Muscle of leg (tissue), 11 donors: ENCODE results near the gene BCO2. TPM values are rescaled to one million over a fixed set of nuclear protein-coding genes. Genes with fewer than 3 reads are reported as not detected.
A peak's percentile ranks its signal among the peaks of the same experiment; 100 is the strongest.

Source experiments
- DNase-seq: peaks from one replicate; pipeline ENCODE4 v3.0.0; 2013
- H3K27ac ChIP-seq: one replicate; pipeline ENCODE4 v1.5.1; 2013; ENCODE audit warnings: mild to moderate bottlenecking, low read length, control low read depth
- H3K27me3 ChIP-seq: one replicate; pipeline ENCODE4 v1.6.1; 2013; ENCODE audit warnings: low read length; ENCODE audit not compliant: control insufficient read depth, insufficient read depth
- H3K36me3 ChIP-seq: one replicate; pipeline ENCODE4 v1.6.1; 2013; ENCODE audit warnings: low read length; ENCODE audit not compliant: control insufficient read depth, insufficient read depth
- H3K4me1 ChIP-seq: one replicate; pipeline ENCODE4 v1.6.1; 2013; ENCODE audit warnings: low read length; ENCODE audit not compliant: control insufficient read depth, insufficient read depth
- H3K4me3 ChIP-seq: one replicate; pipeline ENCODE4 v1.5.1; 2013; ENCODE audit warnings: low read length, control low read depth
- H3K9me3 ChIP-seq: replicated peaks from 2 replicates; pipeline ENCODE4 v1.6.1; 2013; ENCODE audit warnings: low read depth, low read length; ENCODE audit not compliant: control insufficient read depth
- WGBS: methylation state at CpG from one replicate; pipeline ENCODE4 v1.1.5; 2013; ENCODE audit warnings: missing lambda C conversion rate; ENCODE audit not compliant: insufficient coverage; 5-methylcytosine and 5-hydroxymethylcytosine counted together
- polyA plus RNA-seq, 8 donors: library from polyadenylated mRNA; unstranded; fragments of 120-200 nt; gene quantifications; one replicate each; pipeline versions ENCODE4 v1.2.1 to v1.2.3, GENCODE V29; 2013; ENCODE audit warnings: inconsistent platforms in 1 of 8, low replicate concordance in 1 of 8; ENCODE audit not compliant: insufficient read length in 8 of 8, insufficient read depth in 1 of 8
- total RNA-seq: library from RNA; stranded (reverse); fragments of 120-200 nt; gene quantifications from one replicate; pipeline ENCODE4 v1.2.4, GENCODE V29; 2013

Gene BCO2
- total and polyA plus RNA-seq, 9 donors: 5.3 to 13.6 (median 8.3) TPM

DNA sequence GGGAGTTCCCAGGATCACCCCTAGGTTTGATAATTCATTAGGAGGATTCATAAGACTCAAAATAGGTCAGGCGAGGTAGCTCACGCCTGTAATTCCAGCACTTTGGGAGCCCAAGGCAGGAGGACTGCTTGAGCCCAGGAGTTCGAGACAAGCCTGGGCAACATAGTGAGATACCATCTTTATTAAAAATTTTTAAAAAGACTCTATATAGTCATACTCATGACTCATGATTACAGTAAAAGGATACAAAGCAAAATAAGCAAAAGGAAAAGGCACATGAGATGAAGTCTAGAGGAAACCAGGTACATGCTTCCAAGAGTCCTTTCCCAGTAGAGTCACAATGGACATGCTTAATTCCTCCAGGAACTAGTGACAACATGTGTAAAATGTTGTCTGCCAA is 37.0 kb downstream of the BCO2 start:
- H3K27me3 ChIP-seq: no peaks in the 10 kb centered on the region
- H3K4me1 ChIP-seq: no peaks in the 10 kb centered on the region
- no peak overlapping the region for H3K4me3 ChIP-seq
- H3K36me3 ChIP-seq: no peaks in the 10 kb centered on the region
- no peaks in the 10 kb centered on the region for H3K9me3 ChIP-seq
- no peak overlapping the region for H3K27ac ChIP-seq
- no CpG with 5 or more reads among the region's 3 CpGs for WGBS
- no peak for DNase-seq

- no peaks in the 10 kb centered on the region for H3K4me1 ChIP-seq
- H3K36me3 ChIP-seq: no peaks in the 10 kb centered on the region
- H3K27me3 ChIP-seq: no peaks in the 10 kb centered on the region
- no peaks in the 10 kb centered on the region for H3K9me3 ChIP-seq
- no peak overlapping the region for H3K27ac ChIP-seq
- H3K4me3 ChIP-seq: no peak overlapping the region
- DNase-seq: no peak
Measured at GRCh38 chr11:112212710-112213109, 37.4 kb downstream of the BCO2 start.

DNA sequence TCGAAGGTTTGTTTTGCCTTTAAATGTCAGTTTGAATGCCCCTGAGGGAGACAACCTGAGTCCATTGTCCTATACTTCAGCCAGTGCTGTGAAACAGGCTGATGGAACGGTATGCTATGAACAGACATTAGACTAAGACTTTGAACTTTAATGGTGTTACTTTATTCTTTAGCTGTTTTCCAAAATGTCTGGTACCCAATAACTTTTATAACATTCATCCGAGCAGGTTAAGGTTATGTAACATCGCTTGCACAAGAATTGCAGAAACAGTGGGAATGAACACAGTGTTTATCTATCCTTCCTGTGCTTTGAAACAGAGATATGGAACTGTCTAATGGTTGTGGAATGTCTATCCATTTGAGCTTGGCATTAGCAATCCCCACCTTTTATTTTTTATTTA is 38.4 kb downstream of the BCO2 start:
- H3K27ac ChIP-seq: no peak overlapping the region
- no peak for DNase-seq
- no CpG with 5 or more reads among the region's 4 CpGs for WGBS
- no peaks in the 10 kb centered on the region for H3K4me1 ChIP-seq
- H3K4me3 ChIP-seq: no peak overlapping the region
- no peaks in the 10 kb centered on the region for H3K9me3 ChIP-seq
- no peaks in the 10 kb centered on the region for H3K27me3 ChIP-seq
- no peaks in the 10 kb centered on the region for H3K36me3 ChIP-seq

DNA sequence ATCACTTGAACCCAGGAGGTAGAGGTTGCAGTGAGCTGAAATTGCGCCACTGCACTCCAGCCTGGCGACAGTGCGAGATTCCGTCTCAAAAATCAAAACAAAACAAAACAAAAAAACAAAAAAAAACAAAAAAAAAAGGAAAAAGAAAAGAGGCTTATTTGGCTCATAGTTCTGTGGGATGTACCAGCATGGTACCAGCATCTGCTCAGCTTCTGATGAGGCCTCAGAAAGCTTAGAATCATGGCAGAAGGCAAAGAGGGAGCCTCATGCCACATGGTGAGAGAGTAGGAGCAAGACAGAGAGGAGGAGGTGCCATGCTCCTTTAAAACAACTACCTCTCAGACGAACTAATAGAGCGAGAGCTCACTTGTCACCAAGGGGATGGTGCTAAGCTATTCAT is 40.3 kb downstream of the BCO2 start:
- Histone ChIP-seq H3K4me3 (no peak overlapping the region), H3K9me3 (no peaks in the 10 kb centered on the region), H3K4me1 (no peaks in the 10 kb centered on the region), H3K27me3 (no peaks in the 10 kb centered on the region), H3K27ac (no peak overlapping the region), H3K36me3 (peaks cover 2% of the 10 kb centered on the region)
- WGBS: no CpG with 5 or more reads among the region's 6 CpGs
- DNase-seq: no peak

- 100% methylated on average over 1 of the region's 1 CpG for WGBS
- H3K4me3 ChIP-seq: no peak overlapping the region
- H3K36me3 ChIP-seq: peaks cover 2% of the 10 kb centered on the region
Measured at GRCh38 chr11:112216561-112217105, 41.3 kb downstream of the BCO2 start.

GRCh38 chr11:112219476-112220232 is 44.3 kb downstream of the BCO2 start:
- 0% methylated on average over 4 of the region's 7 CpGs for WGBS
- Histone ChIP-seq H3K36me3 (peaks cover 2% of the 10 kb centered on the region), H3K4me1 (no peaks in the 10 kb centered on the region), H3K4me3 (no peak overlapping the region), H3K27ac (no peak overlapping the region), H3K9me3 (no peaks in the 10 kb centered on the region), H3K27me3 (no peaks in the 10 kb centered on the region)
- DNase-seq: peak; percentile 85

More at GRCh38 chr11:112216561-112217105, 41.3 kb downstream of the BCO2 start:
- H3K27ac ChIP-seq: no peak overlapping the region
- H3K27me3 ChIP-seq: no peaks in the 10 kb centered on the region
- no peaks in the 10 kb centered on the region for H3K4me1 ChIP-seq
- no peak for DNase-seq
- H3K9me3 ChIP-seq: no peaks in the 10 kb centered on the region

DNA sequence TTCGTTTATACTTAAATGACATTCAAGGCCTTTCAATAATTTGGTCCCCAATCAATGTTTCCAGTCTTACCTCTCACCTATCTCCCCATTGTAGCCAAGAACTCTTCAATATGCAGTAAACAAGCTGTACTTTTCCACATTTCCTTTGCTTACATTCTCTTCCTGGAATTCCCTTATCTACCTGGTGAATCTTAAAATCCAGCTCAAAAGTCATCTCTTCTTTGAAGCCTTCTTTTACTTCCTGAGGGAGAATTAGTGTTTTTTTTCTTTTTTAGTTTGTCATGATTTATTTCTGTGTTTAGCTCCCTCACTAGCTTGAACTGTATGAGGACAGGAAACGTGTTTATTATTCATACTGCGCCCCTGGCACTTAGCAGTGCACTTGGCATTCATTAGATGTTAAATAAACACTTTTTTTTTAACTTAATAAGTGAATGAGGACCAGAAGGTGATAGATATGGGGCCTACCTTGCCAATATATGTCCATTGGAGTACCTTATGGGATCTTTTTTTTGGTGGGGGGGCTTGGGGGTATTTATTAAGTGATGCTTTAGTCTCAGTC is 46.0 kb downstream of the BCO2 start:
- Histone ChIP-seq H3K4me1 (peaks cover 2% of the 10 kb centered on the region), H3K27me3 (no peaks in the 10 kb centered on the region), H3K4me3 (no peak overlapping the region), H3K36me3 (peaks cover 2% of the 10 kb centered on the region), H3K9me3 (no peaks in the 10 kb centered on the region), H3K27ac (no peak overlapping the region)
- DNase-seq: no peak
- no CpG with 5 or more reads among the region's 3 CpGs for WGBS

GRCh38 chr11:112222303-112222702 is 47.0 kb downstream of the BCO2 start:
- Histone ChIP-seq H3K4me1 (peaks cover 6% of the 10 kb centered on the region), H3K36me3 (peaks cover 2% of the 10 kb centered on the region), H3K4me3 (no peak overlapping the region), H3K27ac (no peak overlapping the region), H3K9me3 (no peaks in the 10 kb centered on the region), H3K27me3 (no peaks in the 10 kb centered on the region)
- DNase-seq: no peak
- WGBS: 54% methylated on average over 3 of the region's 4 CpGs

DNA sequence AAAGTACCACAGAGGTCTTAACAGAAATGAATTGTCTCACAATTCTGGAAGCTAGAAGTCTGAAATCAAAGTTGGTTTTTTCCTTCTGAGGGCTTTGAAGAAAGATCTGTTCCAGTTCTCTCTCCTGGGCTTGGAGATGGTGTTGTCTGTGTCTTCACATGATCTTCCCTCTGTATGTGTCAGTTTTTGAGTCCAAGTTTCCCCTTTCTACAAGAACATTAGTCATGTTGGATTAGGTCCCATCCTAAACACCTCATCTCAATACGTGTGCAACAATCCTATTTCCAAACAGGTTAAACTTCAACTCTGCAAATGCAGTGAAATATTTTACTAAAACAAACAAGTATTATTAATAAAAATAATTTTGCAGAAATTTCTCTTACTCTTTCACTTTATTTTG is 47.8 kb downstream of the BCO2 start:
- WGBS: no CpG with 5 or more reads among the region's 1 CpG
- no peaks in the 10 kb centered on the region for H3K9me3 ChIP-seq
- DNase-seq: no peak
- no peaks in the 10 kb centered on the region for H3K27me3 ChIP-seq
- H3K36me3 ChIP-seq: peaks cover 2% of the 10 kb centered on the region
- H3K4me1 ChIP-seq: peaks cover 10% of the 10 kb centered on the region
- H3K4me3 ChIP-seq: no peak overlapping the region
- H3K27ac ChIP-seq: no peak overlapping the region

GRCh38 chr11:112223754-112224532 is 48.6 kb downstream of the BCO2 start:
- no CpG with 5 or more reads among the region's 5 CpGs for WGBS
- no peaks in the 10 kb centered on the region for H3K27me3 ChIP-seq
- H3K36me3 ChIP-seq: peaks cover 2% of the 10 kb centered on the region
- H3K4me3 ChIP-seq: no peak overlapping the region
- DNase-seq: no peak
- H3K27ac ChIP-seq: no peak overlapping the region
- no peaks in the 10 kb centered on the region for H3K9me3 ChIP-seq
- peaks cover 10% of the 10 kb centered on the region for H3K4me1 ChIP-seq
